Measurements from ENCODE around the gene PNPLA3.
"Not testable (repeated sequence)": the region's sequence is repeated elsewhere in the genome, so short reads cannot be mapped to it uniquely, and the experiment has no call there.

The PNPLA3 gene

GRCh38 chr22:43889860-43890253, 33.7 kb upstream of the PNPLA3 start:
- no peak for DNase-seq

DNA sequence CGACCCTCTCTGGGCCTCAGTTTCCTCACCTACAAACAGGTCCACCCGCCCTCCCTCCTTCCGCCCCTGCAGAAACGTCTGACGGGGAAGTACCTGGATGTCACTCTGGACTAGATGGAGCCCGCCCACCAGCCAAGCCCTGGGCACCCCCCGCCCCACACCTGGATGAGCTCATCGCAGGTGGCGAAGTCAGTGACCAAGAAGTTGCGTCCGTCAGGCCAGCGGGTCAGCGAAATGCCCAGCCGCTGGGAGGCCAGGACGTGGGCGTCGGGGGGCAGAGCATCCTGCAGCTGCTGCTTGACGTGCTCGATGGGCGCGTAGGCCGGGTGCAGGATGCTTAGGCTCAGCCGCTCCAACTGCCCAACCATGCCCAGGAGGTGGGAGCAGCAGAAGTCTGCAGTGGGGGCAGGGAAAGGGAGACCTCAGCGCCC, 32.7 kb upstream of the PNPLA3 start:
- no peak for DNase-seq

DNA sequence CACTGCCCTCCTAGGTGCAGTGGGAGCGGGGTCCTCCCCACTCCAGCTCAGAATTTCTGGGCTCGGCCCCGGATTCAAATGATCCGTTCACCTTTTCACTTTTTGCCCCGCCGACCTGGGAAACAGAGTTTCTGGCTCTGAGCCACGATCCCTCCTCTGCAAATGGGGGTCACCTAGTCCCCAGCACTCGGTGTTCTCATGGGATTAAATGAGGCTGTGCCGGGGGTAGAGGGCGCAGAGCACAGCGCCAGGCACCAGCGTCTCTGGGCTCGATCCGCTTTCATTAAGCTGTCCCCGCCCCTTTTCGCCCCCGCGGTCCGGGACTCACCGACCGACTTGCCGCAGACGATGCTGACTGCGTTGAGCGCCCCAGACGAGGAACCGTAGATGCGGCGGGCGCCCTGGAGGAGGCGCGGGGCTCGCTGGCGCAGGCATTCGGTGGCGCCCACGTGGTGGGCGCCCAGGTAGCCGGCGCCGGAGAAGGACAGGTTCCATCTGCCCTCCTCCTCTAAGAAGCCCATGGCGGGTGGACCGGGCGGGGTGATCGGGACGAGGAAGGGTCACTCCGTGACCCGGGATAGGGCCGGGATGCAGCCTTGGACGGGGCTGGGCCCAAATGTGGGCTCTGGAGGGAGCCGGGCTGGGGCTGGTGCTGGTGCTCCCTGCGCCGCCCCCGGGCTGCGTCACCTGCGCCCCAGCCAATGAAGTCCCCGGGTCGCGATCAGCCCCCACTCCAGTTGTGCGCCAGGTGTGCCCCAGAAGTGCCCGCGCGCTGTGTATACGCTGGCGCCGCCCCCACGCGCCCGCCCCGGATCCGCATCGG, 32.0 kb upstream of the PNPLA3 start, which contains the start of gene PNPLA5:
PNPLA5 (minus strand) TSS at position 654 of the 823 bp plus-strand sequence; CDS start at position 521, 133 bp downstream.
- DNase-seq, result no peak

GRCh38 chr22:43892183-43892894, 31.3 kb upstream of the PNPLA3 start:
- no peak for DNase-seq

- DNase-seq, result no peak
Observed at GRCh38 chr22:43893266-43893665, 30.3 kb upstream of the PNPLA3 start.

DNA sequence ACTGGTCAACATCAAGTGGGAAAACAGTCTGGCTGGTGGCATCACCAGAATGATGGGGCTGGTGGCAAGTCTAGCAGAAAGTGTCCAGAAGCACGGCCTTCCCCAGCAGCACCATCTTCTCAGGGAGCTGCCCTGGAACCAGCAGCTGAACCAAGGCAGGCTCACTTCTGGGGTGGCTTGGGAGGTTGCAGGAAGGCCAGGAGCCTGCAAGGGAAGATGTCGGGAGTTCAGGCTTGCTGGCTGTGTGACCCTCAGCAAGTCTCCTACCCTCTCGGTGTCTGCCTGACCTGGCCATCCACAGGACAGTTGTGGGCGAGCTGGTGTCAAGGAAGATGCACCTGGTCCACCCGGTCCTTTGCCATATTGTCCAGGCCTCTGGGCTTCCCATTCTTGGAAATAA, 29.5 kb upstream of the PNPLA3 start:
- DNase-seq, result no peak

GRCh38 chr22:43895986-43896645, 27.5 kb upstream of the PNPLA3 start:
- no peak for DNase-seq

GRCh38 chr22:43897751-43898261, 25.8 kb upstream of the PNPLA3 start:
- DNase-seq, result no peak

GRCh38 chr22:43900206-43900605, 23.4 kb upstream of the PNPLA3 start:
- DNase-seq, result no peak

GRCh38 chr22:43901976-43902643, 21.5 kb upstream of the PNPLA3 start:
- no peak for DNase-seq

DNA sequence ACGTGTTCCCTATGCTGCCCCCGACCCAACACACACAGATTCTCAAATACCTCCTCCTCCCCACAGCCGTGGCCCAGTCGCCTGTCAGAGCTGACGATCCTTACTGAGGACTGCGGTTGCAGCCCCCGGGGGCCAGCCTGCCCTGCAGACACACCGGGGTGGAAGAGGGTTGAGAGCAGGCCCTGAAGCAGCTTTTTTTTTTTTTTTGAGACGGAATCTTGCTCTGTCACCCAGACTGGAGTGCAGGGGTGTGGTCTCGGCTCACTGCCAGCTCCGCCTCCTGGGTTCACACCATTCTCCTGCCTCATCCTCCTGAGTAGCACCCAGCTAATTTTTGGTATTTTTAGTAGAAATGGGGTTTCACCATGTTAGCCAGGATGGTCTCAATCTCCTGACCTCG, 20.6 kb upstream of the PNPLA3 start:
- not testable (repeated sequence) for DNase-seq

DNA sequence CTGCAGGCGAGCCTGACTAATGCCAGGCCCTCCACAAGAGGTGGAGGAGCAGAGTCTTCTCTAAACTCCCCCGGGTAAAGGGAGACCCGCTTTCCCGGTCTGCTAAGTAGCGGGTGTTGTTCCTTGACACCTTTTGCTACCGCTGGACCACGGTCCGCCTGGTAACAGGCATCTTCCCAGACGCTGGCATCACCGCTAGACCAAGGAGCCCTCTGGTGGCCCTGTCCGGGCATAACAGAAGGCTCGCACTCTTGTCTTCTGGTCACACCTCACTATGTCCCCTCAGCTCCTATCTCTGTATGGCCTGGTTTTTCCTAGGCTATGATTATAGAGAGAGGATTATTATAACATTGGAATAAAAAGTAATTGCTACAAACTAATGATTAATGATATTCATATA, 19.2 kb upstream of the PNPLA3 start:
- not testable (repeated sequence) for DNase-seq

DNA sequence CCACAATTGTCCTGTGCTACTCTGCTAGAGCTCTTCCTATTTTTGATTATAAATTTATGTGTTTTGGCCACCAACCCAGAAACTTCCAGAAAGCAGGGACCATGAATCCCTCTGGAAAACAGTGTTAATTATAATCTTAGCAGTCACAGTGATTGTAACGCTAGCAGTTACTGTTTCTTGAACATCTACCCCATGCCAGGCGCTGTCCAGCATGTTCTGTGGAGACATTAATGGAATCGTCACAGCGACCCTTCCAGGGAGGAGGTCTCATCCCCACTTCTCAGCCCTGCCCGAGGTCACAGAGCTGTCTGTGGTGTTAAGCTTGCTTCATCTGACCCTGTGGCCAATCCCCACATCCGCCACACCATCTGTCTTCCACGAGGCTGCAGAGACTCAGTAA, 17.9 kb upstream of the PNPLA3 start:
- DNase-seq, result no peak

- DNase-seq, result no peak
Observed at GRCh38 chr22:43909708-43910107, 13.9 kb upstream of the PNPLA3 start.

DNA sequence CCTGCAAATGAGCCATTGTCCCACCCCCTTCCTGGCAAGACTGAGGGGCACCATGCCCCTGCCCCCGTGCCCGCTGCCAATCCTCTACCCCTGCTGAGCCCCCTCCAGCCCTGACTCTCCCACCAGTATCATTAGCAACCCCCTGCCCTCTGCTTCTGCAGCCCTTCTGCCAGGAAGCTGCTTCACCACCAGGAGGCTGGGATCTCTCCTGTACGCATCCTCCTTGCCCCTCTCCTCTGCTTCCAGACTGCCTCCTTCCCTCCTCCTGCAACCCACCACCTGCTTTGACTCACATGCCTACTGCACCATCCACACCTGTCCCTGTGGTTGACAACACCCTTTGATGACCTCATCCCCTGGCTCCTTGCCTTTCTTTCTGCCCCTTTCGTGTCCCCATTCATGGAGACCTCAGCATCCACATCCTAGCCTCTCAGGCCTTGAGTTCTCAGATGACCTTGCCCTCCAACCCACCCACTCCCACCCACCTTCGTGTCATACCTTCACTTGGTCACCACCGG, 13.4 kb upstream of the PNPLA3 start:
- no peak for DNase-seq

GRCh38 chr22:43911351-43911750, 12.3 kb upstream of the PNPLA3 start:
- DNase-seq, result no peak

GRCh38 chr22:43917521-43917920, 6.1 kb upstream of the PNPLA3 start:
- no peak for DNase-seq

GRCh38 chr22:43919106-43919973, 4.3 kb upstream of the PNPLA3 start:
- DNase-seq, result no peak

DNA sequence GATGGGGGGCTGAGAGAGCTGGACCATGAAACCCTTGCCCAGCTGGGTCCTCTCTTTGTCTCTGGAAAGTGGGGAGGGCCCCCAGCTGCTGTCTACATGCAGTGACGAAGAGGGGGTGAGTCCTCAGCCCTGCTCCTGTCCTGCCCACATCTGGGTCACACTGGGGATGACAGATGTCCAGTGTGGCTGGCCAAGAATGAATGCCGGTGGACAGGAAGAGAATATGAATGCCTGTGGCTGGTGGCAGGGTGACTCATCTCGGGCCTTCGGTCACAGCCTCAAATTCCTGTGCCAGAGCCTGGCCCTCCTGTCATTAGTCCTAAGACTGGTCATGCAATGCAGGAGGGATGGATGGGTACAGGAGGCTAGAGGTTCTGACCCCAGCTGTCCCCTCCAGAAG, 2.2 kb upstream of the PNPLA3 start:
- DNase-seq, result no peak

DNA sequence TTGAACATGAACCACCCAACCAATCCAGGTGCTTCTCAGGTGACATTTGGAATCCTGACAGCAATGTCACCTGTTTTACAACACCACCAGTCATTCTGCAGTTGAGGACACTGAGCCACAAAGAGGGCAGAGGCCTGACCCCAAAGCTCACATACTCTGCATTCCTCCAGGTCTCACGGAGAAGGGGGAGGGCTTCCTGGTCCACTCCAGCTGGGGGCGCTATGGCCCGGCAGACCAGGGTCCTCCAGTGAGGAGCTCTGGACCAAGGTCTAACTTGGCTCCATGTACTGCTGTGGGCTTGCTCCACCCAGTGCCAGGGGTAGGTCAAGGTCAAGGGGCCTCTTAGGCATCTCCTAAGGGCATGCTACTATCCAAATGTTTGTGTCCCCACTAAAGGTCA, 1.5 kb upstream of the PNPLA3 start:
- DNase-seq, result no peak

GRCh38 chr22:43923191-43923590, 414 bp upstream of the PNPLA3 start:
- DNase-seq, result no peak

DNA sequence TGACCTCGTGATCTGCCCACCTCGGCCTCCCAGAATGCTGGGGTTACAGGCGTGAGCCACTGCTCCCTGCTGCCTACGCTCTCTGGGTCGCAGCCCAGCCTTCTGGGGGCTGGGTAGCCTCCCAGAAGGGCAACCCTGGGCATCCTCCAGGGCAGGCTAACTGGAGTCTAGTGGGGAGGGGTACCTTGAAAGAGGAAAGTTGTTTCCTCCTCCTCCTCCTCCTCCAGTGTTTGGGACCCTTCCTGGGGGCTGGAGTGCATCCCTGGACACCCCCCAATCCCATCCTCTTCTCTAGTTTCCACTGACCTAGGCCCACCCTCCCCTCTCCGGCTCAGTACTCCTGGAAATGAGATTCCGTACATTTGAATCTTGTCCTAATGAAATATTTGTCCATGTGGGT, 1.3 kb downstream of the PNPLA3 start:
- DNase-seq, result no peak
